Mesothelial cell of epicardium (in vitro differentiated cells): ENCODE results near the gene STAG3. TPM values are rescaled to one million over a fixed set of nuclear protein-coding genes. Genes with fewer than 3 reads are reported as not detected.
"Not testable (repeated sequence)": the region's sequence is repeated elsewhere in the genome, so short reads cannot be mapped to it uniquely, and the experiment has no call there.

Experiments used
- DNase-seq, 2 experiments: peaks; one replicate each; pipeline ENCODE4 v3.0.0; 2021; ENCODE audit warnings: low spot score in 2 of 2; ENCODE audit not compliant: unreplicated experiment in 2 of 2
- H3K27ac Mint-ChIP-seq: 2 replicates; pipeline ENCODE4 v1.8.0; 2021; ENCODE audit warnings: mixed read lengths
- H3K27me3 Mint-ChIP-seq: 2 replicates; pipeline ENCODE4 v1.8.0; 2021; ENCODE audit warnings: low read depth, mixed read lengths
- H3K36me3 Mint-ChIP-seq: 2 replicates; pipeline ENCODE4 v1.8.0; 2021; ENCODE audit warnings: mixed read lengths
- H3K4me1 Mint-ChIP-seq: 2 replicates; pipeline ENCODE4 v1.8.0; 2021; ENCODE audit warnings: mixed read lengths
- H3K4me3 Mint-ChIP-seq: 2 replicates; pipeline ENCODE4 v1.8.0; 2021; ENCODE audit warnings: mild to moderate bottlenecking, moderate library complexity, mixed read lengths
- H3K9me3 Mint-ChIP-seq: 2 replicates; pipeline ENCODE4 v1.8.0; 2021; ENCODE audit warnings: mixed read lengths
- total RNA-seq: library from RNA; stranded (reverse); gene quantifications from 3 replicates; pipeline ENCODE4 v1.2.1, GENCODE V29; 2021
- TF ChIP-seq, protein P1 (sequence below): fragments of 200-600 bp; sonication (generic); IDR thresholded peaks from one replicate; pipeline ENCODE4 v1.5.0; 2021; ENCODE audit warnings: antibody characterized with exemption; ENCODE audit not compliant: unreplicated experiment

STAG3 gene
- total RNA-seq, 1 donor from 2014 or later: 0.94 TPM

DNA sequence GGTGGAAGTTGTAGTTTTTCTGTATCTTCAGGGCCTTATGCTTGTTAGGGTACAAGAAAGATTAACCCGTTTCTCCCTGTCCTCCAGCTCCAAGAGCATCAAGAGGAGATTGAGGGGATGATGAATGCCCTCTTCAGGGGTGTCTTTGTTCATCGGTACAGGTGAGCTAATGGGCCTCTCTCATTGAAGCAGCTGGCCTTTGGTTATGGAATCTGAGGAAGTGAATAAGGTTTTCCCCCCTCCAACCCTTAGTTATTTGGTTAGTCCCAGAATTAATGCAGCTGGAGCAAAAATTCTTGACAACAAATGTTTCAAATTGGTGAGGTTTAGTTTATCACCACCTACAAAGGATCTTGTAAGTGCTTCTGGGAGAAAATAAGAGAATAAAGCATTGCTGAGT, 17.5 kb downstream of the STAG3 start:
- Mint-ChIP-seq H3K4me1 (no peaks in the 10 kb centered on the region), H3K36me3 (no peaks in the 10 kb centered on the region), H3K27me3 (peaks cover 24% of the 10 kb centered on the region), H3K27ac (no peak overlapping the region), H3K4me3 (no peak overlapping the region), H3K9me3 (no peaks in the 10 kb centered on the region)
- TF ChIP-seq, protein P1, sequence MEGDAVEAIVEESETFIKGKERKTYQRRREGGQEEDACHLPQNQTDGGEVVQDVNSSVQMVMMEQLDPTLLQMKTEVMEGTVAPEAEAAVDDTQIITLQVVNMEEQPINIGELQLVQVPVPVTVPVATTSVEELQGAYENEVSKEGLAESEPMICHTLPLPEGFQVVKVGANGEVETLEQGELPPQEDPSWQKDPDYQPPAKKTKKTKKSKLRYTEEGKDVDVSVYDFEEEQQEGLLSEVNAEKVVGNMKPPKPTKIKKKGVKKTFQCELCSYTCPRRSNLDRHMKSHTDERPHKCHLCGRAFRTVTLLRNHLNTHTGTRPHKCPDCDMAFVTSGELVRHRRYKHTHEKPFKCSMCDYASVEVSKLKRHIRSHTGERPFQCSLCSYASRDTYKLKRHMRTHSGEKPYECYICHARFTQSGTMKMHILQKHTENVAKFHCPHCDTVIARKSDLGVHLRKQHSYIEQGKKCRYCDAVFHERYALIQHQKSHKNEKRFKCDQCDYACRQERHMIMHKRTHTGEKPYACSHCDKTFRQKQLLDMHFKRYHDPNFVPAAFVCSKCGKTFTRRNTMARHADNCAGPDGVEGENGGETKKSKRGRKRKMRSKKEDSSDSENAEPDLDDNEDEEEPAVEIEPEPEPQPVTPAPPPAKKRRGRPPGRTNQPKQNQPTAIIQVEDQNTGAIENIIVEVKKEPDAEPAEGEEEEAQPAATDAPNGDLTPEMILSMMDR: no peak
- no peak for DNase-seq

DNA sequence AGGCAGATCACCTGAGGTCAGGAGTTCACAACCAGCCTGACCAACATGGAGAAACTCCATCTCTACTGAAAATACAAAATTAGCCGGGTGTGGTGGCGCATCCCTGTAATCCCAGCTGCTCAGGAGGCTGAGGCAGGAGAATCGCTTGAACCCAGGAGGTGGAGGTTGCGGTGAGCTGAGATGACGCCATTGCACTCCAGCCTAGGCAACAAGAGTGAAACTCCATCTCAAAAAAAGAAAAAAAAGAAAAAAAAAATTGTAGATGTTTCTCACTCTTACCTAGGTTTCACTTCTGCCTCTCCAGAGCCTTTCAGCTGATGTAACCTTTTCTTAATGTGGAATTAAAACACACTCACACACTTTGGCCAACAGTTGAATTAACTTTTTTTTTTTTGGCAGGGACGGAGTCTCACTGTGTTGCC, 18.2 kb downstream of the STAG3 start:
- DNase-seq, H3K27ac Mint-ChIP-seq, H3K9me3 Mint-ChIP-seq, H3K36me3 Mint-ChIP-seq, H3K4me1 Mint-ChIP-seq, H3K4me3 Mint-ChIP-seq: not testable (repeated sequence)
- H3K27me3 Mint-ChIP-seq: peaks cover 31% of the 10 kb centered on the region

- H3K36me3 Mint-ChIP-seq: no peaks in the 10 kb centered on the region
- TF ChIP-seq, protein P1: no peak
- H3K9me3 Mint-ChIP-seq: no peaks in the 10 kb centered on the region
- H3K27ac Mint-ChIP-seq: no peak overlapping the region
- no peak overlapping the region for H3K4me3 Mint-ChIP-seq
- DNase-seq: no peak
- H3K27me3 Mint-ChIP-seq: peaks cover 47% of the 10 kb centered on the region
- no peaks in the 10 kb centered on the region for H3K4me1 Mint-ChIP-seq
Measured at GRCh38 chr7:100198266-100198665, 20.5 kb downstream of the STAG3 start.

DNA sequence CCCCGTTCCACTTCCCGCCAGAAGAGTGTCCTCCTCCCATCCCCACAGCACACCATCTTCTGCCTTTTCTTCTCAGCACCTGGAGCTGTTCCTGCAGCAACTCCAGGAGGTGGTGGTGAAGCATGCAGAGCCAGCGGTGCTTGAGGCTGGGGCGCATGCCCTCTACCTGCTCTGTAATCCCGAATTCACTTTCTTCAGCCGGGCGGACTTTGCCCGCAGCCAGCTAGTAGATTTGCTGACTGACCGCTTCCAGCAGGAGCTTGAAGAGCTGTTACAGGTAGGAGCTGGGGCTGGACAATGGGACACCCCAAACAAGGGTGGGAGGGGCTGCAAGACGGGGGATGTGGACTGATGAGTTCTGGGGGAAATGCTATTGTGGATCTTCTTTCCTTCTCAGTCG, 23.0 kb downstream of the STAG3 start:
- no peak overlapping the region for H3K27ac Mint-ChIP-seq
- H3K9me3 Mint-ChIP-seq: no peaks in the 10 kb centered on the region
- TF ChIP-seq, protein P1: no peak
- DNase-seq: no peak
- H3K27me3 Mint-ChIP-seq: peaks cover 49% of the 10 kb centered on the region
- H3K4me3 Mint-ChIP-seq: no peak overlapping the region
- H3K4me1 Mint-ChIP-seq: no peaks in the 10 kb centered on the region
- H3K36me3 Mint-ChIP-seq: no peaks in the 10 kb centered on the region

DNA sequence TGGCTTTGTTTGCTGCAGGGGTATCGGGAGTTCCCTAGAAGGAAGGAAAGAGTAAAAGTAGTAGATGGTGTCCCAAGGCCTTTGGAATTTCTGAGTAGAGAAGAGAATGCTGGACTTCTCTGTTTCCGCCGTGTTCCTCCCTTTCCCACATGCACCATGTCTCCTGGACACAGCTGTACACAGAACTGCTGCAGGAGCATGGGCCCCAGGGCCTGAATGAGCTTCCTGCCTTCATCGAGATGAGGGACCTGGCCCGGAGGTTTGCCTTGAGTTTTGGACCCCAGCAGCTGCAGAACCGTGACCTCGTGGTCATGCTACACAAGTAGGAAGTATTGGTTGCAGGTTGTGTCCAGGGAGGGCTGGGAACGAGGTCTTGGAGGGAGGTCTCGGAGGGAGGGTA, 26.7 kb downstream of the STAG3 start:
- DNase-seq: no peak
- H3K4me3 Mint-ChIP-seq: no peak overlapping the region
- peaks cover 14% of the 10 kb centered on the region for H3K4me1 Mint-ChIP-seq
- no peaks in the 10 kb centered on the region for H3K9me3 Mint-ChIP-seq
- peaks cover 31% of the 10 kb centered on the region for H3K27me3 Mint-ChIP-seq
- no peaks in the 10 kb centered on the region for H3K36me3 Mint-ChIP-seq
- TF ChIP-seq, protein P1: no peak
- H3K27ac Mint-ChIP-seq: no peak overlapping the region

DNA sequence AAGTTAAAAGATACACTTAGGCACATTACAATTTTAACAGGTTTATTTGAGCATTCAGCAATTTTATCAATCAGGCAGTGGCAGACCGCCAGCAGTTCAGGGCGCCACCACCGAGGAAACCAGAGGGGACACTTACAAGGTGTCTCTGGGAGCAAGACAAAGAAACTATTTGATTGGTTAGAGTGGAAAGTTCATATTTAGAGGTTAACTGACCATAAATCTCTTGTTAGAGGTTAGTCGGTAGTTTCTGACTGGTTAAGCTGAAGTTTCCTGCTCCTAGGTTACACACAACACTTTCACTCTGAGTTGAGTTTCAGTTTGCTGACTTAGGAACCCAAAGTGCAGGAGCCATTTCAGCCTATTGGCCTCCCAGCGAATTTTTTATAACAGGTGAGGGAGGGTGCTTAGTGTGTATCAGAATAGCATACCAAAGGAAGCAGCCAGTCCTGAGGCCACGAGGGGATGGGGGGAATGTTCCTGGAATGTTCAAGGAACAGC, 31.2 kb downstream of the STAG3 start:
- Mint-ChIP-seq H3K27me3 (peaks cover 9% of the 10 kb centered on the region), H3K36me3 (no peaks in the 10 kb centered on the region), H3K4me3 (no peak overlapping the region), H3K4me1 (peaks cover 23% of the 10 kb centered on the region), H3K9me3 (no peaks in the 10 kb centered on the region), H3K27ac (no peak overlapping the region)
- TF ChIP-seq, protein P1: no peak
- no peak for DNase-seq
